Measurements from ENCODE around the gene L3HYPDH.

- TF ChIP-seq CTCF (IDR thresholded peaks at IDR 0.05) (no peak), POLR2A (IDR thresholded peaks at IDR 0.05) (no peak), POLR2AphosphoS5 (IDR thresholded peaks at IDR 0.05) (no peak), EP300 (IDR thresholded peaks at IDR 0.05) (no peak)
Observed at GRCh38 chr14:59450716-59451115, 33.5 kb downstream of the L3HYPDH start.
